ENCODE data around the gene OSBP2.

OSBP2 gene

GRCh38 chr22:30843245-30843644 lies 148.6 kb downstream of the OSBP2 start:
- DNase-seq (ENCODE audit: low spot score), result no peak

DNA sequence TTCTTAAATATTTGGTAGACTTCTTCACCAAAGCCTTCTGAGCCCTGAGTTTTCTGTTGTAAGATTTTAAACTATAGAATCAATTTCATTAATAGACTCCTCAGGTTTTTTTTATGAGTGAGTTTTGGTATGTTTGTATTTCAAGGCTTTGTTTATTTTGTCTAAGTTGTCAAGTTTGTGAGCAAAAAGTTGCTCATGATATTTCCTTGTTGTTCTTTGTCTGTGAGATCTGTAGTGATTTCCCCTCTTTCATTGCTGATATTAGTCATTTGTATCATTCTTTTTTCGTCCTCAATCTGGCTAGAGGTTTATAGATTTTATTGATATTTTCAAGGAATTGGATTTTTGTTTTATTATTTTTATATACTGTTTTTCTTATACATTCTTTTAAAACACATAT lies 152.9 kb downstream of the OSBP2 start:
- no peak for DNase-seq (ENCODE audit: low spot score)

DNA sequence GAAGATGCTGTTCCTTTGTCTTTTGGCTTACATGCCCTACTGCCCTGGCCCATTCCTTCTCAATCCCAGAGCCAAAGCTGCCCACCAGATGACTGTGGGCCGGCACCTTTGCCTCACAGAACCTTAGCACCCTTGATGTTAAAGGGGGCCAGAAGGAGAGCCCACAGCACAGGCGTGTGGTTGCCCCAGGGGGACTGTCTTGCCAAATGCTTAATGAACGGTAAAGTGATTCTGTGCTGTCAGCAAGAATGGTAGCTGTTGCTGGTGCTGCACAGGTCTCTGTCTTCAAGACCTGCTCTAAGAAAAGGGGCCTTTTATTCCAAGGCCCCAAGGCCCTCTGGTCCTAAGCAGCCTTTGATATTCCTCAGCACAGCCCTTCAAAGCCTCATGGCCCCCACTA lies 160.6 kb downstream of the OSBP2 start:
- DNase-seq (ENCODE audit: low spot score), result no peak

DNA sequence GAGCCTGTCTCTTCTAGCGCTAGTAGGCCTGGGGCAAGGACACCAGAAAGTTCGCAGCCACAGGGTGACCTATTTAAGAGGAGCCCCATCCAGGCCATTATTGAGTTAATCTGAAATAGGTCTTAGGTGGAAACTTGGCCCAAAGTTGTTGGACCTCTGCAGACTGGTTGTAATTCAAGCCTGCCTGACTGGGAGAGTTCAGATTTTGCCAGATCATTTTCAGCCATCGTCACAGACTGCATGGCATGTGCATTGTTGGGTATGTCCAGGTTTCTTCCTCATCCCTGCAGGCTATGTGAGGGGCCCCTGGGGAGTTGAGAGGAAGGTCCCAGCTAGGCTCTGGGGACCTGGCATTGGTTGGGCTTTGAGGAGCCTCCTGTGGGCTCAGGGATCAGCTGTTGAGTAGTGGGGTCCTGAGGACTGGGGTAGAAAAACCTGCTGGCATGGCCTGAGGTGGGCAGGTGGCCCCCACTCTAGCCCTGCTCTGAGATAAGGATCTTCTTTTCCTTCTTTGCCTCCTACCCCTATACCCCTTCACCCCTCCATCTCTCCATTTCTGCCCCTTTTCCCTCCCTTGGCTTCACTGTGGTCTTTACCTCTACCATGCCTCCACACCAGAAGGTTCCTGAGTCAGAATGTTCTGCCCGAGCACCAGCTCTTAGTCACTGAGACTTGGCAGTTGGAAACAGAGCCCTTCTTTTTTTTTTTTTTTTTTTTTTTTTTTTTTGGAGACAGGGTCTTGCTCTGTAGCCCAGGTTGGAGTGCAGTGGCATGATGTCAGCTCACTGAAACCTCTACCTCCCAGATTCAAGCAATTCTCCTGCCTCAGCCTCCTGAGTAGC lies 161.2 kb downstream of the OSBP2 start:
- DNase-seq (ENCODE audit: low spot score), result no peak

GRCh38 chr22:30856741-30857502 lies 162.2 kb downstream of the OSBP2 start:
- no peak for DNase-seq (ENCODE audit: low spot score)

- no peak for DNase-seq (ENCODE audit: low spot score)
Observed at GRCh38 chr22:30857791-30858190, 163.1 kb downstream of the OSBP2 start.

- DNase-seq (ENCODE audit: low spot score), result no peak
Observed at GRCh38 chr22:30858976-30859713, 164.5 kb downstream of the OSBP2 start.

DNA sequence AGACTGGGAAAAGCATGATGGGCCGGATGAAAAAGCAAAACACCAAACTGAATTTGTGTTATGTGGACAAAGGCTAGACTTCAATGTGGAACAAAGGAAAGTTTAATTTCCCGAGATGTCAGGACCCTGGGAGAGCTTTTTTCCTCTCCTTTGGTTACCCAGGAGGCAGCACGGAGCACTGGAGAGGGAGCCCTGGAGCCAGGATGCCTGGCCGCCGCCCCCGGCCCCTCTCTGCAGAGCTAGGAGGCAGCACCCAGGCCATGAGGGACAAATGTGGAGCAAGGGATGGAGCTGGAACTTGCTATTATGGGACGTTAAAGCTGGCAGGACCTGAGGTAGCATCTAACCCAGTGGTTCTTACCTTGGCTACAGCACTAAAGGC lies 165.0 kb downstream of the OSBP2 start:
- no peak for DNase-seq (ENCODE audit: low spot score)

GRCh38 chr22:30860176-30861105 lies 165.8 kb downstream of the OSBP2 start:
- DNase-seq (ENCODE audit: low spot score), result no peak

- DNase-seq (ENCODE audit: low spot score), result no peak
Observed at GRCh38 chr22:30861131-30861530, 166.5 kb downstream of the OSBP2 start.

DNA sequence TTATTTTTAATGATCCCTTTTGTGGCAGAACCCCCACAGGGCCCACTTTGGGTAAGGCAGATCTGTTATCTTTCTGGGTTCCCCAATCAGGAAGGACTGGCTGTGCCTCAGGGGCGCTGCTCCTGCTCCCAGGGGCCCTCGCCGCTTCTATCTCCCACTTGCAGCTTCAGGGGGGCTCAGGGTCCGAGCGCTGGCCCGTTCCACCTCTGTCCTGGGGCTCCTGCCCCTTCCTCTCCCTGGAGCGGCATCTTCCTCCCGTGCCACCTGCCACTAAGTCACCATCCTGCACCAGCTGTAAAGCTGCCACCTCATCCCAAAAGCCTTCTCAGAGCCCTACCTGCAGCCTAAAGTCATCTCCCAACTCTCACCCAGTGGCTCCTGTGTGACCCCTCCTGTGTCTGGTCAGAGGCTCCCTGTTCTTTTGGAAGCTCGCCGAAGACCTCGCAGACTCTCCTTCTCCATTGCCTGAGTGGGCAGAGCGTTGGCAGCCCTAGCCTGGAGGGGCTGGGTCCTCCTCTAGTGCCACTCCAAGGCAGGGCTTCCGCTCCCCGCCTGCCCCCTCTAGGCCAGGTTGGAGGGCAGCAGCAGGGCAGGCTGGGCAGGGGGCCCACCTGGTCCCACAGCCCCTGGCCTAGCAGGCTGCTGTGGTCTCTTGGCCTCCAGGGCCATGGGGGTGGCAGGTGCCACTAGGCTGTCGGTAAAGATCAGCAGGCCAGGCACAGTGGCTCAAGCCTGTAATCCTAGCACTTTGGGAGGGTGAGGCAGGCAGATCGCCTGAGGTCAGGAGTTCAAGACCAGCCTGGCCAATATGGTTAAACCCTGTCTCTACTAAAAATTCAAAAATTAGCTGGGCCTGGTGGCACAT lies 167.2 kb downstream of the OSBP2 start:
- no peak for DNase-seq (ENCODE audit: low spot score)

DNA sequence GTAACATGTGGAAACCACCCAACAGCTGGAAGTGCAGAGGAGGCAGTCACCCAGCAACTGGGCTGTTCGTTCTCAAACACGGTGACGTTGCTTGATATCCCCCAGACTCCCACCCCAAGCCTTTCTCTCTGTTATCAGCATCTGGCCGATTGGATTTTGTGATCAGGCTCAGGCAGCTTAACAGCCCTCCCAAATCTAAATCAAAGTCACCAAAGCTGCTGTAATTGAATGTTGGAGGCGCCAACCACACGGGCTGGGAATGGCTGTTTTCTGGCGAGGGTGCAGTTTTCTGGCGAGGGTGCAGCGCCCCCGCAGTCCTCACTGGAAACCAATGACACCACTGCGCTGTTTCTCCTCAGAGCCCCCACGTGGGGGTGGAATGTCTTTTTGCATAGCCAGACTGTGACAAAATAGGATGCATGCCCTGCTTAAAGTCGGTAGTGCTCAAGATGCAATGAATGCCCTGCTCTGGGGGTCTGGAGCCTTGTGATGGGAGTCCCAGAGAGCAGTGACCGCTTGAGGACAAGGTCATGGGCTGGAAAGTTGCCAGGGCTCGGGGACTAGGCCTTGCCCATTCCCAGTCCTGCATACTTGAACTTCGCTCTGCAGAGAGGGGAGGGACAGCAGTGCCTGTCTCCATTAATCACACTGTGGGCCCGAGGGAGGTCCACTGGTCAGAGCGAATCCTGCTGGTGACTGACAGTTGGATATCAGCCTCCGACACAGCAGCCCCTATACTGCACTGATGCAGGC lies 168.6 kb downstream of the OSBP2 start:
- peak; percentile 32 for DNase-seq (ENCODE audit: low spot score)

GRCh38 chr22:30864441-30865420 lies 170.1 kb downstream of the OSBP2 start:
- no peak for DNase-seq (ENCODE audit: low spot score)

- no peak for DNase-seq (ENCODE audit: low spot score)
Observed at GRCh38 chr22:30865656-30866055, 171.0 kb downstream of the OSBP2 start.

DNA sequence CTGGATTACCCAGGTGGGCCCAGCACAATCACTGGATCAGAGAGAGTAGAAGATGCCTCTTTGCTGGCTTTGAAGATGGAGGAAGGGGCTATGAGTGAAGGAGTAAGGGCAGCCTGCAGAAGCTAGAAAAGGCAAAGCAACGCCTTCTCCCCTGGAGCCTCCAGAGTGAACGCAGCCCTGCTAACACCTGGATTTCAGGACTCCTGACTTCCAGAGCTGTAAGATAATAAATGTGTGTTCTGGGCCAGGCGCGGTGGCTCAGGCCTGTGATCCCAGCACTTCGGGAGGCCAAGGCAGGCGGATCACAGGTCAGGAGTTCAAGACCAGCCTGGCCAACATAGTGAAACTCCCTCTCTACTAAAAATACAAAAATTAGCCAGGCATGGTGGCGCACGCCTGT lies 171.5 kb downstream of the OSBP2 start:
- no peak for DNase-seq (ENCODE audit: low spot score)

DNA sequence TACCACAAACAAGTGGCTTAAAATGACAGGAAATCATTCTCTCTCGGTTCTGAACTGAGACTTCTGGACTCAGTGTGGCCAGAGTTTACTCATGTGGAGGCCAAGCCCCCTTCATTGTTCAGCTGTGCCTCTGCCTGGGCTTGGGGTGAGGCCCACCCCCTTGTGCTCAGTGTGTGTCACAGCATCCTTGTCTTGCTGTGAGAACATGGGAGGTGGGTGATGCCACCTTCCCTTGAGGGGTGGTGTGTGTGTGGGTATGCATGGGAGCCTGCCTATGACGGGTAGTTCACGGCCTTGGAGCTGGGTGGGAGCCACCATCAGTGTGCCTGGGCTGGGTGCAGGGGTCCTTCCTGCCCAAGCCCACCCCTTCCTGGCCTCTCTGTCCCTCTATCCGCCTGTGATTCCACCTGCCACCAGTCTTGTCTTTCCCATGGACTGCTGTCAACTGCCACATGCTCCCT lies 172.2 kb downstream of the OSBP2 start:
- DNase-seq (ENCODE audit: low spot score), result no peak

DNA sequence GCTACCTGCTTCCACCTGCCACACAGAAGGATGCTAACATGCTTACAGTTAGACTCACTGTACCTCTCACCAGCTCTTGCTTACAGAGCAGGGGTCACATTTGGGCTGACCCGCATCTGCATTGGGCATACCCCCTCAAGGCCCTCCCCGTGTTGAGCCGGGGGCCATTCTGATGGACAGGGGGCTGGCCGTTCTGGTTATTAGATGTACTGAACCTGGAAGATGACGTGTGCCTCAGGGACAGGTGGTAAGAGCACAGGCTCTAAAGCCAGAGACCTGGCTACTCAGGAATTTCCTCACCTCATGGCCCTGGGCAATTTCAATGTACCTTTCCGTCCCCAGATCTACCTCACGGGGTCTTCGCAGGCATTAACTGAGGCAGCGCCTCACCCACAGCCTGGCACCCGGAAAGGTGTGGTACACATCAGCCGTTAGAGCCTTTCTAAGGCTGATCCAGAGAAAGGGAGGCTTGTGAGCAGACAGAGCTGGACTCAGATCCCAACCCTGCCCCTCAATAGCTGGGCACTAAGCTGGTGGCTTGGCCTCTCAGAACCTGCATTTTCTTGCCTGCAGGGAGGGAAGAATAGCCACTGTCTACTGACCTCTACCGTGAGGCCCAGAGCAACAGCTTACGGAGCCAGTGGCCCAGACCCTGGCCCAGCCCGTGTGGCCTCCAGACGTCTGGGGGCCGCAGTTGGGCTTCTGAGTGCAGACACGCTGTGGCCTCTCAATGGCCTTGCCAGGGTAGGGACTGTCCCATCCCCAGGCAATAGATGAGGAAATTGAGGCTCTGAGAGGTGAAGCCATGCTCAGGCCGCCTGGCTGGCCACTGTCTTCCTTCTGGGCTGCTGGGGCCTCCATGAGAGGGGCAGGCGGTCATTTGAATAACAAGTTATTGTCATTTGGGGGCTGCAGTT lies 173.3 kb downstream of the OSBP2 start:
- no peak for DNase-seq (ENCODE audit: low spot score)
